Chondrocyte (in vitro differentiated cells): ENCODE data around the gene EVX1. TPM values are rescaled to one million over a fixed set of nuclear protein-coding genes. Genes with fewer than 3 reads are reported as not detected.

Experiments used
- DNase-seq: peaks from one replicate; pipeline ENCODE4 v3.0.0; 2021; ENCODE audit warnings: mixed read lengths, low spot score
- H3K27ac Mint-ChIP-seq: one replicate; pipeline ENCODE4 v1.8.0; 2021; ENCODE audit warnings: mild to moderate bottlenecking, moderate library complexity, mixed read lengths; ENCODE audit not compliant: unreplicated experiment
- H3K27me3 Mint-ChIP-seq: 2 replicates; pipeline ENCODE4 v1.8.0; 2021; ENCODE audit warnings: low read depth, mixed read lengths
- H3K36me3 Mint-ChIP-seq: 2 replicates; pipeline ENCODE4 v1.8.0; 2021; ENCODE audit warnings: low read depth, mixed read lengths
- H3K4me1 Mint-ChIP-seq: 2 replicates; pipeline ENCODE4 v1.8.0; 2021; ENCODE audit warnings: low read depth, mild to moderate bottlenecking, mixed read lengths
- H3K4me3 Mint-ChIP-seq: one replicate; pipeline ENCODE4 v1.8.0; 2021; ENCODE audit warnings: mild to moderate bottlenecking, moderate library complexity, mixed read lengths; ENCODE audit not compliant: unreplicated experiment
- H3K9me3 Mint-ChIP-seq: 2 replicates; pipeline ENCODE4 v1.8.0; 2021; ENCODE audit warnings: low read depth, mixed read lengths
- CTCF ChIP-seq: fragments of 200-600 bp; sonication (generic); IDR thresholded peaks from 2 replicates; pipeline ENCODE4 v1.5.0; 2021; ENCODE audit warnings: antibody characterized with exemption, mild to moderate bottlenecking, moderate library complexity
- total RNA-seq: library from RNA; stranded (reverse); gene quantifications from 3 replicates; pipeline ENCODE4 v1.2.1, GENCODE V29; 2021

EVX1 gene
- total RNA-seq, 1 donor from 2014 or later, result not detected

- no peak for DNase-seq
- Mint-ChIP-seq H3K27me3 (peaks cover 77% of the 10 kb centered on the region), H3K4me3 (no peak overlapping the region), H3K36me3 (peaks cover 2% of the 10 kb centered on the region), H3K9me3 (no peaks in the 10 kb centered on the region), H3K27ac (no peak overlapping the region), H3K4me1 (peaks cover 17% of the 10 kb centered on the region)
- TF ChIP-seq CTCF, result no peak
These were observed 45.2 kb upstream of the EVX1 start for GRCh38 chr7:27197137-27198042.

GRCh38 chr7:27198138-27198841, 44.3 kb upstream of the EVX1 start:
- H3K36me3 Mint-ChIP-seq, result peaks cover 2% of the 10 kb centered on the region
- H3K27ac Mint-ChIP-seq, result no peak overlapping the region
- no peak for DNase-seq
- H3K4me3 Mint-ChIP-seq, result no peak overlapping the region
- H3K9me3 Mint-ChIP-seq, result no peaks in the 10 kb centered on the region
- no peak for TF ChIP-seq CTCF
- H3K27me3 Mint-ChIP-seq, result peaks cover 80% of the 10 kb centered on the region
- peaks cover 14% of the 10 kb centered on the region for H3K4me1 Mint-ChIP-seq

GRCh38 chr7:27198871-27199801, 43.5 kb upstream of the EVX1 start:
- TF ChIP-seq CTCF, result no peak
- H3K27ac Mint-ChIP-seq, result no peak overlapping the region
- no peaks in the 10 kb centered on the region for H3K9me3 Mint-ChIP-seq
- no peak for DNase-seq
- peaks cover 79% of the 10 kb centered on the region for H3K27me3 Mint-ChIP-seq
- peaks cover 2% of the 10 kb centered on the region for H3K36me3 Mint-ChIP-seq
- H3K4me3 Mint-ChIP-seq, result peak overlapping the region; percentile 49
- H3K4me1 Mint-ChIP-seq, result peaks cover 14% of the 10 kb centered on the region

GRCh38 chr7:27199849-27200760, 42.5 kb upstream of the EVX1 start, which contains the start of gene HOXA13:
TSS of gene HOXA13 (minus strand) at chr7:27200091. CDS start at chr7:27200077, 14 bp downstream.
- Mint-ChIP-seq H3K4me3 (peak within 1 kb of the TSS; percentile 74), H3K4me1 (peaks cover 19% of the 10 kb centered on the region), H3K27me3 (peaks cover 80% of the 10 kb centered on the region), H3K36me3 (peaks cover 2% of the 10 kb centered on the region), H3K9me3 (no peaks in the 10 kb centered on the region), H3K27ac (no peak within 1 kb of the TSS)
- DNase-seq, result no peak
- TF ChIP-seq CTCF, result no peak
